PC-3 (cell line): ENCODE data around the gene HLA-F. TPM values are rescaled to one million over a fixed set of nuclear protein-coding genes. Genes with fewer than 3 reads are reported as not detected.

ENCODE experiments used
- ATAC-seq: fragments of 200-7000 bp; cut with Tn5 transposase; 2 replicates; pipeline ENCODE4 v1.9.1; 2020; ENCODE audit warnings: mild to moderate bottlenecking, moderate library complexity
- BruUV-seq: library from RNA; stranded (reverse); fragments of 400-500 nt; replicated peaks from 2 replicates; lab custom pipeline; 2021; lab: Mats Ljungman, UMichigan
- CTCF ChIA-PET: fragments of 300-600 bp; sonication (Branson Sonifier 250); formaldehyde crosslinking; loops from one replicate; lab custom pipeline; 2022; ENCODE audit warnings: antibody characterized with exemption; lab: Charles Lee
- POLR2A ChIA-PET: fragments of 300-600 bp; sonication (Branson Sonifier 250); formaldehyde crosslinking; loops from one replicate; lab custom pipeline; 2022; ENCODE audit warnings: antibody characterized with exemption; ENCODE audit not compliant: unreplicated experiment; lab: Charles Lee
- DNase-seq: peaks from one replicate; pipeline ENCODE4 v3.0.0-alpha.2; 2015
- H2AFZ ChIP-seq: fragments of 300-600 bp; sonication (generic); 2 replicates; pipeline ENCODE4 v1.6.0; 2016; ENCODE audit warnings: antibody characterized with exemption, low read length
- H3F3A ChIP-seq: fragments of 300-600 bp; sonication (generic); one replicate; pipeline ENCODE4 v1.6.0; 2017; ENCODE audit warnings: antibody characterized with exemption, low read length, control low read depth, mild to moderate bottlenecking; ENCODE audit not compliant: unreplicated experiment
- H3K27ac ChIP-seq: fragments of 300-600 bp; sonication (generic); 2 replicates; pipeline ENCODE4 v1.5.1; 2016; ENCODE audit warnings: mild to moderate bottlenecking, low read length
- H3K27me3 ChIP-seq: fragments of 300-600 bp; sonication (generic); 2 replicates; pipeline ENCODE4 v1.6.1; 2016; ENCODE audit warnings: low read length, mixed read lengths
- H3K36me3 ChIP-seq: fragments of 300-600 bp; sonication (generic); 2 replicates; pipeline ENCODE4 v1.6.1; 2016; ENCODE audit warnings: low read depth, mixed run types, low read length, mixed read lengths
- H3K4me1 ChIP-seq: fragments of 300-600 bp; sonication (generic); 2 replicates; pipeline ENCODE4 v1.5.1; 2016; ENCODE audit warnings: low read length; ENCODE audit not compliant: insufficient read depth
- H3K4me2 ChIP-seq: fragments of 300-600 bp; sonication (generic); 2 replicates; pipeline ENCODE4 v1.6.0; 2016; ENCODE audit warnings: low read length
- H3K4me3 ChIP-seq: fragments of 300-600 bp; sonication (generic); 2 replicates; pipeline ENCODE4 v1.5.1; 2016; ENCODE audit warnings: mild to moderate bottlenecking, low read length, mixed read lengths
- H3K79me2 ChIP-seq: fragments of 300-600 bp; sonication (generic); 2 replicates; pipeline ENCODE4 v1.6.1; 2017; ENCODE audit warnings: low read length, mixed read lengths
- H3K9ac ChIP-seq: fragments of 300-600 bp; sonication (generic); 2 replicates; pipeline ENCODE4 v1.6.0; 2016; ENCODE audit warnings: mild to moderate bottlenecking, low read length
- H3K9me2 ChIP-seq: fragments of 300-600 bp; sonication (generic); replicated peaks from 2 replicates; pipeline ENCODE4 v1.6.1; 2016; ENCODE audit warnings: mixed run types, low read length, mixed read lengths
- H3K9me3 ChIP-seq: fragments of 300-600 bp; sonication (generic); 2 replicates; pipeline ENCODE4 v1.6.1; 2016; ENCODE audit warnings: low read length, mixed read lengths
- H4K20me1 ChIP-seq: fragments of 300-600 bp; sonication (generic); 2 replicates; pipeline ENCODE4 v1.6.1; 2016; ENCODE audit warnings: low read length, mixed read lengths
- EZH2 ChIP-seq: fragments of 300-600 bp; sonication (generic); IDR thresholded peaks from one replicate; pipeline ENCODE4 v1.6.1; 2017; ENCODE audit warnings: antibody characterized with exemption, mild to moderate bottlenecking, low read length; ENCODE audit not compliant: unreplicated experiment
- EZH2phosphoT487 ChIP-seq: fragments of 300-600 bp; sonication (generic); IDR thresholded peaks from 2 replicates; pipeline ENCODE4 v1.6.1; 2018; ENCODE audit warnings: mild to moderate bottlenecking, antibody characterized with exemption, low read length, borderline replicate concordance
- intact Hi-C: fragments of 100-400 bp; cut with micrococcal nuclease; formaldehyde crosslinking; loops from 2 replicates; pipeline ENCODE4 v1.9.0; 2023
- total RNA-seq: library from RNA; depleted of rRNA; stranded (reverse); fragments of >200 nt; gene quantifications from 2 replicates; pipeline ENCODE4 v1.2.3, GENCODE V29; 2014
- TF ChIP-seq, protein P1 (sequence below): fragments of 300-600 bp; sonication (generic); conservative IDR thresholded peaks from 2 replicates; pipeline ENCODE4 v1.5.1; 2017; ENCODE audit warnings: antibody characterized with exemption, low read depth, mild to moderate bottlenecking, low read length

HLA-F gene
- total RNA-seq, 1 experiment from 2014 or later = 16.1 TPM

DNA sequence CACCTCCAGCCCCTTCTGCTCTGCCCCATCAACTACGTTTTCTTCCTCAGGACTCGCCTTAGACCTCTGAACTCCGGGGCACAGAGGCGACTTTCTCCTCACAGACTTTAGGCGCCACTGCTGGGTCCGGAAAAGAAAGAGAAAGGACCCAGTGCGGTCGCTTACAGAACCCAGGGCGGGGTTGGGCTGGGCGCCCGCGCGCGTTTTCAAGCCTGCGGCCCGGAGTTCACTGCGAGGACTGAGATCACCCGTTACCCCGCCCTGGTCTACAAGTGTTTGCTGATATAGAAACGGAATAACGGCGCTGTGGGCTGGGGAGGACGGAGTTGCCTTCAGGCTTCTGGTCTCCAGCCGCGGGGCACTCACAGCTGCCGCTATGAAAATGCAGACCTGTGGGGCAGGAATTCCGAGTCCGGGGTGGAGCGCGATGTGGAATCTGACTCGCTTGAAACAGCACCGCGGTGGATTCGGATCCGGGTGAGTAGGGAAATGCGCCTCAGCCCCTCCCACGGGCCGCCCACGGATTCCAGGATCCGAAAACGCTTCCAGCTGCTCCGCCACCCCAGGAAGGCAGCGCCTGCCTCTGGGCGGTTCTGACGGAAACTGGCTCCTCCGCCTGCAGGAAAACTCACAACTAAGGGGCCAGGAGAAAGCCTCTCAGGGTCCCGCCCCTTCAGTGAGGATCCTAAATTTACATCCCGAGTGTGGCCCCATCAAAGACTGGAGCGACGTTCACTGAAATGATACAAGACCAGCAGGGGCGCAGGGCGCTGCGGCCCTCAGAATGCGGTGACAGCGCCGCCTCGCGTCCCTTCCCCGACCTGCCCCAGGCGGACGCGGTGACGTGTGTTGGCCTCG, 29.4 kb downstream of the HLA-F start:
- intact Hi-C loops = loop anchor here (1.0 kb wide), 3 partner anchors 38 to 102 kb away; no protein-coding TSS in a partner anchor
- peak overlapping the region; percentile 91 for H3K4me2 ChIP-seq
- H3K4me1 ChIP-seq = peaks cover 16% of the 10 kb centered on the region
- no peaks in the 10 kb centered on the region for H3K9me2 ChIP-seq
- TF ChIP-seq, protein P1, sequence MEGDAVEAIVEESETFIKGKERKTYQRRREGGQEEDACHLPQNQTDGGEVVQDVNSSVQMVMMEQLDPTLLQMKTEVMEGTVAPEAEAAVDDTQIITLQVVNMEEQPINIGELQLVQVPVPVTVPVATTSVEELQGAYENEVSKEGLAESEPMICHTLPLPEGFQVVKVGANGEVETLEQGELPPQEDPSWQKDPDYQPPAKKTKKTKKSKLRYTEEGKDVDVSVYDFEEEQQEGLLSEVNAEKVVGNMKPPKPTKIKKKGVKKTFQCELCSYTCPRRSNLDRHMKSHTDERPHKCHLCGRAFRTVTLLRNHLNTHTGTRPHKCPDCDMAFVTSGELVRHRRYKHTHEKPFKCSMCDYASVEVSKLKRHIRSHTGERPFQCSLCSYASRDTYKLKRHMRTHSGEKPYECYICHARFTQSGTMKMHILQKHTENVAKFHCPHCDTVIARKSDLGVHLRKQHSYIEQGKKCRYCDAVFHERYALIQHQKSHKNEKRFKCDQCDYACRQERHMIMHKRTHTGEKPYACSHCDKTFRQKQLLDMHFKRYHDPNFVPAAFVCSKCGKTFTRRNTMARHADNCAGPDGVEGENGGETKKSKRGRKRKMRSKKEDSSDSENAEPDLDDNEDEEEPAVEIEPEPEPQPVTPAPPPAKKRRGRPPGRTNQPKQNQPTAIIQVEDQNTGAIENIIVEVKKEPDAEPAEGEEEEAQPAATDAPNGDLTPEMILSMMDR = peak; percentile 96
- no peak for TF ChIP-seq EZH2
- no peaks in the 10 kb centered on the region for H3K36me3 ChIP-seq
- DNase-seq = peak; percentile 94
- H3K9ac ChIP-seq = peak overlapping the region; percentile 77
- H3K27me3 ChIP-seq = no peaks in the 10 kb centered on the region
- no peaks in the 10 kb centered on the region for H3K9me3 ChIP-seq
- BruUV-seq = TSS peak; percentile 68
- peak overlapping the region; percentile 59 for H3K27ac ChIP-seq
- peak overlapping the region; percentile 85 for H3K4me3 ChIP-seq
- H3F3A ChIP-seq = no peaks in the 10 kb centered on the region
- H2AFZ ChIP-seq = peak overlapping the region; percentile 99
- POLR2A ChIA-PET = no interaction called here
- no peaks in the 10 kb centered on the region for H4K20me1 ChIP-seq
- peak; percentile 68 for ATAC-seq
- CTCF ChIA-PET = interaction anchor here (0.8 kb wide), 1 partner anchor 82 kb away, joined by 10 read pairs; no protein-coding TSS in a partner anchor
- H3K79me2 ChIP-seq = peaks cover 8% of the 10 kb centered on the region

DNA sequence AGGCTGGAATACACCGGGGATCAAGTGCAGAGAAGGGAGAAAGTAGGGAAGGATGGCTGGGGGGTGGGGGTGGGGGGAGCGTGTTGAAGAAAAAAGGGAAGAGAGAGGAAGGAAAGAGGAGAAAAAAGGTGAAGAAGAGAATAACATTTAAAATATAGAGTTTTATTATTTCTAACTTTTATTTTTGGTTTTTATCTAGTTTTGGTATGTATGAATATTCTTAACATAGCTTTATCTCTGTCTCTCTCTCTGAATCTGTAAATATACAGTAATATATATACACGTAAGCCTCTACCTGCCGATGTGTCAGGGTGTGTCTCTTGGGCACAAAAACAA, 30.0 kb downstream of the HLA-F start:
- Histone ChIP-seq H3K9me3 (no peaks in the 10 kb centered on the region), H3K4me2 (peak overlapping the region; percentile 91), H3K4me1 (peaks cover 12% of the 10 kb centered on the region), H3K4me3 (peak overlapping the region; percentile 85), H3K79me2 (peaks cover 4% of the 10 kb centered on the region; the same call in 1 of the 2 replicates), H3K27me3 (no peaks in the 10 kb centered on the region), H2AFZ (peak overlapping the region; percentile 99), H3K27ac (no peak overlapping the region), H3F3A (no peaks in the 10 kb centered on the region), H3K9me2 (no peaks in the 10 kb centered on the region), H3K9ac (no peak overlapping the region; the same call in 1 of the 2 replicates), H4K20me1 (no peaks in the 10 kb centered on the region), H3K36me3 (no peaks in the 10 kb centered on the region)
- CTCF ChIA-PET = interaction anchor here (0.8 kb wide), 1 partner anchor 81 kb away, joined by 10 read pairs; no protein-coding TSS in a partner anchor
- POLR2A ChIA-PET = no interaction called here
- BruUV-seq = no TSS peak
- TF ChIP-seq EZH2 = no peak
- no peak for TF ChIP-seq EZH2phosphoT487
- TF ChIP-seq, protein P1 = no peak; the same call in 1 of the 2 replicates
- ATAC-seq (no peak), DNase-seq (no peak)
- intact Hi-C loops = loop anchor here (1.0 kb wide), 3 partner anchors 37 to 103 kb away; no protein-coding TSS in a partner anchor
